ENCODE data around the gene KCND2. TPM values are rescaled to one million over a fixed set of nuclear protein-coding genes. Genes with fewer than 3 reads are reported as not detected.

KCND2 gene
- total and polyA plus RNA-seq, 2 of the 8 experiments (the other 6 are each of a cell fraction or from before 2014, with no cell fraction given): 4.6 to 7.7 TPM

GRCh38 chr7:120278773-120279172, 5.8 kb downstream of the KCND2 start:
- peaks cover 4% of the 10 kb centered on the region; the same call in 1 of the 2 replicates for H3K79me1 ChIP-seq (ENCODE audit: low read depth, low read length)
- H3K4me3 ChIP-seq (ENCODE audit: extremely low read depth in 1 of 4, insufficient read depth in 2 of 4, low read depth in 3 of 4, low read length in 4 of 4): peak overlapping the region in 1 of 4 experiments; percentile 36; a peak in 1 of 8 replicates
- H3K36me3 ChIP-seq (ENCODE audit: control insufficient read depth in 2 of 4, insufficient read depth in 4 of 4, low read length in 3 of 4): peaks cover 0 to 3% (median 0%) of the 10 kb centered on the region in 4 experiments; a peak in 2 of 8 replicates
- FAIRE-seq (no peak), DNase-seq (ENCODE audit: low read depth in 1 of 2, low spot score in 2 of 2) (no peak)
- H3K23me2 ChIP-seq (ENCODE audit: low read depth, low read length): peaks cover 1% of the 10 kb centered on the region; the same call in 1 of the 2 replicates
- no peak overlapping the region for H3K23ac ChIP-seq (ENCODE audit: insufficient read length)
- H3K56ac ChIP-seq (replicated peaks; ENCODE audit: insufficient read length, low read depth, low read length): no peak overlapping the region
- 80% methylated on average over 3 of the region's 3 CpGs; no CpG with 5 or more reads in 1 of the 2 experiments for whole genome bisulfite sequencing, 2 experiments (ENCODE audit: extremely low coverage in 1 of 2, insufficient coverage in 1 of 2, insufficient read length in 1 of 2, insufficient replicate concordance in 2 of 2, low coverage in 1 of 2, low lambda C conversion rate in 2 of 2, missing lambda C conversion rate in 1 of 2)
- H3K9ac ChIP-seq (replicated peaks in 1 of 4; ENCODE audit: extremely low read depth in 1 of 4, low read depth in 3 of 4, low read length in 3 of 4): no peak overlapping the region
- ChIA-PET POLR2A (ENCODE audit: partially characterized antibody) (no interaction called here), CTCF (ENCODE audit: partially characterized antibody) (interaction anchor here (0.6 kb wide), 1 partner anchor 10 kb away, joined by 3 read pairs; no protein-coding TSS in a partner anchor)
- no peak overlapping the region for H4K5ac ChIP-seq (ENCODE audit: insufficient read length, low read depth, low read length)
- H2AK5ac ChIP-seq (ENCODE audit: low read depth, low read length): no peak overlapping the region
- H4K8ac ChIP-seq (ENCODE audit: extremely low read depth, insufficient read depth, low read length): no peak overlapping the region
- no peak overlapping the region for H2AFZ ChIP-seq (ENCODE audit: low read length)
- H4K91ac ChIP-seq (replicated peaks; ENCODE audit: insufficient read length, low read length): no peak overlapping the region
- H2BK5ac ChIP-seq (ENCODE audit: low read depth, low read length): no peak overlapping the region
- no peak overlapping the region for H3K4ac ChIP-seq (replicated peaks; ENCODE audit: insufficient read length, low read depth, low read length)
- peaks cover 0 to 13% (median 7%) of the 10 kb centered on the region in 4 experiments; a peak in 5 of 7 replicates for H3K27me3 ChIP-seq (replicated peaks in 1 of 4; ENCODE audit: control insufficient read depth in 3 of 4, extremely low read depth in 1 of 4, insufficient read depth in 3 of 4, low read length in 3 of 4)
- peaks cover 0 to 61% of the 10 kb centered on the region in 2 experiments; a peak in 2 of 4 replicates for H3K79me2 ChIP-seq (ENCODE audit: control insufficient read depth in 1 of 2, insufficient read depth in 2 of 2, low read length in 2 of 2)
- no peak overlapping the region for H3K18ac ChIP-seq (ENCODE audit: extremely low read depth, low read length)
- H3K14ac ChIP-seq (ENCODE audit: insufficient read length): no peak overlapping the region
- no peak overlapping the region for H2BK12ac ChIP-seq (ENCODE audit: low read depth, low read length)
- no peak overlapping the region for H3K4me2 ChIP-seq (ENCODE audit: insufficient read depth in 1 of 2, low read depth in 2 of 2, low read length in 2 of 2)
- H3K9me3 ChIP-seq (ENCODE audit: insufficient read depth in 2 of 2, low read depth in 1 of 2, low read length in 1 of 2): no peaks in the 10 kb centered on the region
- no peak overlapping the region for H2BK120ac ChIP-seq (replicated peaks; ENCODE audit: low read depth, low read length)
- no peaks in the 10 kb centered on the region for H4K20me1 ChIP-seq (replicated peaks in 1 of 2; ENCODE audit: control insufficient read depth in 1 of 2, insufficient read depth in 2 of 2, low read length in 2 of 2)
- H3K4me1 ChIP-seq (replicated peaks in 1 of 4; ENCODE audit: control insufficient read depth in 3 of 4, insufficient read depth in 4 of 4, low read length in 3 of 4): peaks cover 3 to 11% (median 8%) of the 10 kb centered on the region in 4 experiments
- H2BK20ac ChIP-seq (ENCODE audit: low read length): no peak overlapping the region
- no peak overlapping the region for H3K27ac ChIP-seq (ENCODE audit: low read depth, low read length)
- no peak overlapping the region for H2BK15ac ChIP-seq (ENCODE audit: low read length)
- TF ChIP-seq KDM4A (IDR thresholded peaks at IDR 0.05; ENCODE audit: low read depth, low read length, severe bottlenecking) (no peak), JUN (IDR thresholded peaks at IDR 0.05; ENCODE audit: low read depth, low read length) (no peak), YY1 (IDR thresholded peaks at IDR 0.05; ENCODE audit: low read depth, low read length) (no peak), CREB1 (IDR thresholded peaks at IDR 0.05) (no peak), TCF12 (IDR thresholded peaks at IDR 0.05; ENCODE audit: low read depth, low read length) (no peak), SRF (IDR thresholded peaks at IDR 0.05; ENCODE audit: low read depth, low read length) (no peak), MAFK (IDR thresholded peaks at IDR 0.05; ENCODE audit: low read depth, low read length) (no peak)
